GM18502 (cell line): ENCODE measurements around the gene MSGN1.

Experiments used
- ATAC-seq: cut with Tn5 transposase; IDR thresholded peaks from one replicate; pipeline ENCODE4 v1.9.1; 2021; ENCODE audit warnings: mild to moderate bottlenecking; ENCODE audit not compliant: unreplicated experiment, poor library complexity

Gene MSGN1

GRCh38 chr2:17845806-17846205 lies 29.5 kb downstream of the MSGN1 start:
- ATAC-seq: no peak

- ATAC-seq: no peak
Observed at GRCh38 chr2:17846676-17847075, 30.4 kb downstream of the MSGN1 start.

DNA sequence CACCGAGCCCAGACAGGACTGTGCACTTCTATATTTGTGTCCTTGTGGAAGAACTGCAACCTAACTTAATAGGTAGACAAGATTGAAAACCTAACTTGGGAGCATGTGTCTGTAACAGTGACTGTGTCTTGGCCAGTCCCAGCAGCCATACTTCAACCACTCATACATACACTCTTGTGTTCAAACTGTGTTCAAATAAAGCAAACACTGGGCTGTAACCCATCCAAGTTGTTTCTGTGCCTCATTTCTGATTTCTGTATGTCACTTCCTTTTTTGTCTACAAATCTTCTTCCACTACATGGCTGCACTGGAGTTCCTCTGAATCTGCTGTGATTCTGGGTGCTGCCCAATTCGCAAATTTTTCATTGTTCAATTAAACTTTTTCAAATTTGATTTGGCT lies 31.0 kb downstream of the MSGN1 start:
- no peak for ATAC-seq

- ATAC-seq: no peak
Observed at GRCh38 chr2:17849275-17849674, 33.0 kb downstream of the MSGN1 start.

GRCh38 chr2:17850151-17850550 lies 33.9 kb downstream of the MSGN1 start:
- no peak for ATAC-seq

DNA sequence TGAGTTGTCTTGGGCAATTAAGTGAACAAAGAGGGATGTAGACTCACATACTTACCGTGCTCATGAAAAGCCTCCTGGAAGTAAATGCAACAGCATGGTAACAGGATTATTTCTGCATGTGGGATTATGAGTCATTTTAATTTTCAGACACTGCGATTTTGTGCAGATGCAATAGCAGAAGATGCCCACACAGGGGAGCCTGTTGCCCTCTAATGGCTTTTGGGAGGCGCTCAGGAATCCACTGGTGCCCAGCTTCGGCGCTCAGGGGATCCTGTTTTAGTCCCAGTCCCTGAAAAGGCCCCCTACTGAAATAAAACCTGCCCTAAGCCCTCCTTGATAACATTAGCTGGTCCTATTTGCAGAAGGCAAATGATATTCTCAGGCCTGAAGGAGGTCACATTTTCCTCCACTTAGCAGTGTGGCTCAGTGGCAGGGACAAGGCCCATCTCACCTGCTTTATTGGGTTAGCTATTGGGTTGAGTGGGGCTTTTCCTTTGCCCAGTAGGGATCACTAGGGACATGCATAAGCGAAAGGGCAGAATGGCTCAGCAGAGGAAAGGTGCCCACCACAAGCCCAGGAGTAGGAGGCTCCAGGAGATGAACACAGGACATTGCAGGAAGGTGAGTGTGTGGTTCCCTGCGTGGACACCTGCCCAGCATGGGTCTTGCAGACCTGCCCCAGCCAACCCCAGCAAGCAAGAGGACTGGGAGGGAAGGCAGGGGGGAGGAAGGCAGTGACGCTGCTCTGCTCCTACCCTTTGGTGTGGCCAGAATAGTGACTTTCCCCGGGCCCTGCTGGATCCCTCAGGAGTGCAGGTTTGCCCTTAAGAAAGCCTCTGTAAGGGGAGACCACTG lies 35.7 kb downstream of the MSGN1 start:
- ATAC-seq: peak; percentile 95

DNA sequence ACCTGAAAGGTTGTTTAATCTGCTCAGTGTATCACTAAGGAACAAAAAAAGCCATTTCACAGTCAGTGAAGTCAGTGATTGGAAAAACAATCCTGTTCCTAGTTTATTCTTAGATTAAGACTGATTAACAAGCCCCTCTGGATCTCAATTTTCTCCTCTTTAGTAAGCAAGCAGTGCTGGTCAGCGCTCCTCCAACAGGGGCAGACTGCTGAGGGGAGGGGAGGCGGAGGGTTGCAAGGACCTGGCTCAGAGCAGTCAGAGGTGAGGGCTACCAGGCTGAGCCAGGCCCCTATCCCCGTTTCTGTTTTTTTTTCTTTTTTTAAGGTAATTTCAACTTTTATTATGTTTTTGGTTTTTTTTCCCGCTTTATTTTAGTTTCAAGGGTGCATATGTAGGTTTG lies 37.5 kb downstream of the MSGN1 start:
- ATAC-seq: no peak

GRCh38 chr2:17857021-17857420 lies 40.8 kb downstream of the MSGN1 start:
- no peak for ATAC-seq

GRCh38 chr2:17858064-17858463 lies 41.8 kb downstream of the MSGN1 start:
- no peak for ATAC-seq

DNA sequence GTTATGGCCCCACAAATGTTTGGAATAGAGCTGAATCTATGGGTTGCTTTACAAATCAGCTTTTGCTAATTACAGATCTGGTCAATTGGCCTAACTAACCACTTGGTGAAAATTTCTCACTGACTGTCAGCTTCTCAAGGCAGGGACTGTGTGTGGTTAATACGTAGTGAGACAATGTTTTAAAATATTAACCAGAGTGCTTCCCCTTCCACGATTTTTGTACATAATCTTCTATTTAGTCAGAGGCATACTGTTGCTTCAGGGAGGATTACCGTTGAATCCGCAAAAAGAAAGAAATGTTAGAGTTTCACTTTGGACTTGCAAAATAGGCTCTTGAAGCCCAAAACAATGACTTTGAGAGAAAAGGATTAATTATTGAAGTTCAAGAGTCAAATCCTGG lies 47.3 kb downstream of the MSGN1 start:
- no peak for ATAC-seq

DNA sequence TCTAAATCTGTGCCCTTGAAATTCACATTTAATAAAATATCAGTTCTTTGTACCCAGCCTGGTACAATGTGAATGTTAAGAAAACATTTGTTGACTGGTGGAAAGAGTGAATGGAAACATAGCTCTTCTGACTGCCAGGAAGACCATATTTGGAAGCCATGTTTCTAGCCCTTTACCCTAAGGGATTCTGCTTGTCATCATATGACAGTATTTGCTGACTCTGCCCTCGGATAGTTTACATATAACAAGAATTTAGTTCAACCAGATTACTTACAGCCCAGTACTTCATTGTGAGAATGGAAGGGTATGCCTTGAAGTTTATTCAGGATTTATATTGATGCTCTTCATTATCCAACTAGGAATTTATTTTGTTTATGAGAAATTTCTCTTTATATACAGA lies 48.4 kb downstream of the MSGN1 start:
- no peak for ATAC-seq

DNA sequence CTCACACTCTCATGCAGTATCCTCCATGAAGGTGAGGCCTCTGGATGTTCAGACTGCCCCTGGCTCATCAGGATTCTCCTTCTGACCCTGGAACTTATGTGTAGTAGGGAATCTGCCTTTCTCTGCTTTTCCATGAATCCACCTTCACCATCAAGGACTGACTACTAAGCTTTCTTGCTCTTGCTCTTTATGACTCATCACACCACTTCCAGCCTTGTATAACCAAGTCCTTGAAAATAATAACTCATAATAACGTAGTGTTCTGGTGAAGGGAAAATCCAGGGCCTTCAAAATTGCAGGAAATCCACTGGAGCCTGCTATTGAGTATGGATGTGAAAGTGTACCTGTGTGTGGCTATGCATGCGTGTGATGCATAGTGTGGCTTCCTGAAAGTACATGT lies 50.9 kb downstream of the MSGN1 start:
- no peak for ATAC-seq
